GM18520 (cell line): ENCODE measurements around the gene DARS1.

Experiments
- ATAC-seq: cut with Tn5 transposase; IDR thresholded peaks from one replicate; pipeline ENCODE4 v1.9.1; 2021; ENCODE audit not compliant: unreplicated experiment

The DARS1 gene

DNA sequence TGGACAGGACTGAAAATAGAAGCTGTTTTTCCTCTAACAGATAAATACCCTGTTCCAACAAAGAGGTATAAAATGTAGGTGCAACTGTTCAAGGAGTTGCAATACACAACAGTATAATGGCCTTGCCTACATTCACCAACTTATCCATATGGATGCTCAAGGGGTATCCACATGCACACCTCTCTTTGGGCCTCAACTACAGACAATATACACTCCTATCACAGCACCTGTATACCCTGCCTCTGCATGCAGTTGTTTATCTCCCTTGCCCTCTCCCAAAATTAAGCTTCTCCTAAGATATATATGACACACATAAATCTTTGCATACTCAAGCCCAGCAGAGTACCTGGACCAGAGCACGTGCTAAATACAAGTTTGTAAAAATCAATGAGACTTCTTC, 37.3 kb downstream of the DARS1 start:
- ATAC-seq = no peak

DNA sequence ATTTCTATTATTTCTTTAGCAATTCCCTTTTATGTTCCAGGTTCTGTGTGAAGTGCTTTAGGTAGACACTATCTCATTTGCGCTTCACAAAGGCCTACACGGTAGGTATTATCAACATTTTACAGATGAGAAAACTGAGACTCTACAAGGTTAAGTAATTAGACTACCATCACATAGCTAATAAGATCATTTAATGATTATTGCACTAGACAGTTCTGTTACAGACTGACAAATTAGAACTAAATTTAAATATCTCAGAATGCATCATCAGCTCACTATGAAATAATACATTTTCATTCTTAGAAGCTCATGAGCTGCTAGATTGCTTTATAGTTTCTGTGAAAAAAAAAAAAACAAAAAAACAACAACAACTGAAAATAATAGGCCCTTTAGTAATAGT, 37.9 kb downstream of the DARS1 start:
- ATAC-seq = no peak

DNA sequence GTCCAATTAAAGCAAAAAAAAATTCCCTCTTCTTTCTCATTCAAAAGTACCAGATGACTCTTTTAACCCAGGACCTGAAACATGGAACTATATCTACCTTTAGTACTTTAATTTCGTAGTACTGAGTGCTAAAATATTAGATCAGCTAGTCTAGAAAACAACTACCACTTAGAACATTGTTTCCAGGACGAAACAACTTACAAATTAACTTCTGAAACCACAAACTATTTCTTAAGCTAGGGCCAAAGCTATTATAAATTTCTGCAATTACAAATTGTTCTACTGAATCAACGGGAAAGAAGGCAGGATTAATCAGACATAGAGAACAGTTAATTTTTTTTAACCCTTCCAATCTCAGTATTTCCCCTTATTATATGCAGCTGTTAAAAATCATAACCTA, 39.9 kb downstream of the DARS1 start:
- no peak for ATAC-seq

DNA sequence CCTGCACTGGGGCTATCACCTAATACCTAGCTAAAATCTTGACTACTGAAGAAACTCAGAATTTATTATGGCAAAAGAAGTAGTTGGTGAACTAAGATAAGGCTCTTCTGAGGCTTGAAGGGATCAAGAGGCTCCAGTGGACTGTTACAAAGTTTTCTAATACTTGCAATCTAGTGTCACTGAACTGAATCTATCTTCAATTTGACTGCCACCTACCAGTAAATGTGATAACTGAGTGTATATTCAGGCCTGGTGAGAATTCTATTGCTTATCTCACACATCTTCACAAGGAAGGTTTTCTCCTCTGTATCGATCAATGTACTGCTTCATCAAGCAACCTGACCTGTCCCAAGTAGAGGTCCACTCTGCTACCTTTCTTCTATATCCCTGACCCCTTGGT, 40.8 kb downstream of the DARS1 start:
- no peak for ATAC-seq

DNA sequence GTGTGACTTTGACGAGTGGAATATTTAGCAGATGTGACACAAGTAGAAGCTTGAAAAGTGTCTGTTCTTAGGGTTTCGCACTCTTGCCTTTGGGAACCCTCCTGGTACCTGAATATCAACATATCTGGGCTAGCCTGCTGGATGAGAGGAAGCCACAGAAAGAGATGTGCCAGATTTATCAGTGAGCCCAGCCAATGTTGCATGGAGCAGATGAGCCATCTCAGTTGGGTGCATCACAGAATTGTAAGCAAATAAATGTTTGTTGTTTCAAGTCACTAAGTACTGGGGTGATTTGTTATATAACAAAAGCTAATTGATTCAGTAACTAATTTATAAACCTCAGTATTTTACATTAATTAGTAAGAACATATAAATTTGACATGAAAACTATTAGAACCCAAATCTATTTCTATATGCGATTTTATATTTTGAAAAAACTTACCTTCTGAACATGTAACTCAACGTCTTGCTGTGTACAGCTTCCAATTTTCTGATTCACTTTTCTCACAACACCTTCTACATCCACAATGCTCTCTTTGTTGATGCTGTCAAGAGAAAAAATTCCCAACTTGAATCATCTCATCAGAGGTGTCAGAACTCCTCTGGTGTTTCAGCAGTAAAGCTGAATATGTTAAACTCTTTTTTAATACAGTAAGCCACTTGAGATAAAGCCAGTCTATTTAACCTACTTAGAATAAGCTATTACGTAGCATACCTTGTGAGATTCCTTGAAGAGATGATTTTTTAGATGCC, 42.3 kb downstream of the DARS1 start:
- ATAC-seq = no peak

DNA sequence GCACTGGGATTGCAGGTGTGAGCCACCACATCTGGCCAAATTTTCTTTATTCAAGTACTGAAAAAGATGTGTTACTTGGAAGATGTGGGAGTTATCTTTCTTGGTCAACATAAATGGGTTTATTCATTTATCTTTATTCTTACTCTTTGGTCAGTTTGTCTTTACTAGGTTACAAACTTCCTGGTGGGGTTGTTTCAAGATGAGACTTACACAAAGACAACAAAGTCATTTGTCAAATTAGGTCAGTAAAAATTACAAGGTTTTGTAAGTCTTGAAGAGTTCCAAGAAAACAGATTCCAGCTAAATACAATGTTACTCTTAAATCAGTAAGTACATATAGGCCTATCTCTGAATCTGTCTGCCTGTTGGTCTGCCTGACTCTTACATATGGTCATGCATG, 48.9 kb downstream of the DARS1 start:
- ATAC-seq = no peak

DNA sequence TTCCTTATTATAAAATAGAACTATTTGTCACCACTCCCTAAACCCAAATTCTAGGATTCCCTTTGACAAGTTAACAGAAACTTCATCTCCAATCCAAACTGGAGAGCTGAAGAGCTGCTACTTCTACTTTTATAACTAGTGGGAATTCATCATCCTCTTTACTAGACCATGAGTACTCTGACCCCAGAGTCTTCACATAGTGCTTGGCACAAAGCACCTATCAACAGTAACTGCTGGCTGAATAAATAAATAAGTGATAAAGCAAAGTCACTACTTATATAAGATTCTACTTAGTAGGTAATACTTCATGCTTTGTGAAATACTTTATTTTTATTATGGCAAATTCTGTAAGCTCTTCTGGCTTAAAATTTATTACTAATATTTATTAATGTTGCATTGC, 49.5 kb downstream of the DARS1 start:
- no peak for ATAC-seq

DNA sequence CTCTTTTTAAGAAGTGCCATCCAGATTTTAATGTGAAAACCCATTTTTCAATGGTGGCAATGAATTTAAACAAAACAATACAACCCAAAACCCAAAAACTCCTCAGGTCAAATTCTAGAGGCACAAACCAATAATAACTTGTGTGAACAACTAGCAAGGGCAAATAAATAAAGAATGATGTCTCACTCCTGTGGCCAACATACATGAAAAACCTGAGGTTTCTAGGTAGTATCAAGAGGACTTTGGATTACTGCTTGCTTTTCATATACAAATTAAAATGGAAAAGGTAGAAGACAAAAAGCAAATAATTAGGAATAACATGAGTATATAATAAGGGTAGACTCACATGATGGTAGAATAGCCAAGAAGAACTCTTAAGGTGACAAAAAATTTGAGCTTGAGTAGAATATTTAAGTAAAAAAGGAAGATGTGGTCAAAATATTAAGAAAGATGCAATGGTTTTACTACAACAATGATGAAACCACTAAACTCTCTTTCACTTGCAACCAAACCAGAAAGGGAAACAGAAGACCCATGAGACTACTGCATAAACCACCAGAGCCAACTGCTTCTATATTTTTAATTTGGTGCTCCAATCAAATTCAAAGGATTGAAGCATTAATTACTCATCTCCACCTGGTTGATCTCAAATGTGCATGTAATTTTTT, 53.5 kb downstream of the DARS1 start:
- ATAC-seq = peak; percentile 85

DNA sequence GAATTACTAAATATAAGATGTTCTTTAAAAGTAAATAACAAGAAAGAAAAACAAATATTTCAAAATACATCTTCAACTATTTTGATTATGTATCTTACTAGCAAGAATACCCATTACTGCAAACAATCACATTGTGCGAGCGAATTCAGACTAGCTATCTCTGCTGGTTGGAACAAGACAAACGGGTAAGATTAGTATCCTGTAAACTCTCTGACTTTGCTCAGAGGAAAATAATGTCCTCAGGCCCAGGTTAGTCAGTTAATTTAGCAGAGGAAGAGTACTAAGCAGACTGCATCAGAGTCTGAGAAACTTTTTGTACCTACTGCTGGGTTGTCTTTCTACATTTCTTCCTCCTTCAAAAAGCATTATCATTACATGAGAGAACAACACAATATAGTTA, 58.8 kb downstream of the DARS1 start:
- no peak for ATAC-seq

DNA sequence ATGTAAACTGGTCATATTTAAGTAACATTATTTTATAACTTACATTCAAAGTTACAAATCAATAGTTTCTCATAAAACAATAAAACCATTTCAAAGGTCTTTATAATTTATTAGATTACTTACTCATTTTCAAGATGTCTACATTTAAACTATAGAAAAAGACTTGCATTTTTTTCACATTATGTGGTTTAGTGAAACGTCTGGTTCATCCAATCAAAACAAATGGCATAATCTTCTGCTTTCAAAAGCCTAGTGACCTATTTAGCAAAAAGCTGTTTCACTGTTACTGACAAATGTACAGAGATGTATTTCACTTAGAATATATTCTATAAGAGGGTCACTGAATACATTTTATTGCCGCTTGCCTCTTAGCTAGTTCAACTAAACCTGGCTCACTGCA, 59.9 kb downstream of the DARS1 start:
- no peak for ATAC-seq

DNA sequence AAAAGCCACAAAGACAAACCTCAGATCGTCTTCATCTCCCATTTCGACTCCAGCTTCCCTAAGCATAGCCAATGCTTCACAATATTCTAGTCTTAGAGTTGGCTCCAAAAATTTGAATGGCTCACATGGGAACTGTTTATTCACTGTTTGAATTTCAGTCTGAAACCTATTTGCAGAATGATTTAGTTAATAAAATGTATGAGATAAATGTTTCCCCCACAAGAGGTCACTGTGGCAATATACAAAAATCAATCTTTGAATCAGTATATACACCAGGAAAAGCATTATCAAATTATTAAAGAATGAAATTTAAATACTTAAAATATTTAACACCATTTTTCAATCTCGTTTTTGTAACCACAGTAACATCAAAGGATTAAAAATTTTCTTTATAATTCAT, 69.2 kb downstream of the DARS1 start:
- ATAC-seq = no peak

DNA sequence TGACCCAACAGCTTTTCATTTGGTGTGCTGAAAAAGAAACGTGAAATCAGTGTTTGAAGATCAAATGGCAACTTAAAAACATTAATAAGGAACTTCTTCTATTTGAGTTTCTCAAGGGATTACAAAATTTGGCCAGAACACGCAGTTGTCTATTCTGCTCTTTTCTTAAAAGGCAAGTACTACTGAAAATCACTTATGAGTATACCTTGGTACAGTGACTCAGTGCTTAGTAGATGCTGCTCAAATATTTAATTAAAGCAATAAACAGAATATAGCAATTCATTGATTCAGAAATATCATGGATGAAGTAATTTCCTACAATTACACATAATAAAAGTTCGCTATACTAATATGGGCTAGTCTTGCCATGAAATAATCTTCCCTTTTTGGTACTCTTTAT, 70.9 kb downstream of the DARS1 start:
- no peak for ATAC-seq

DNA sequence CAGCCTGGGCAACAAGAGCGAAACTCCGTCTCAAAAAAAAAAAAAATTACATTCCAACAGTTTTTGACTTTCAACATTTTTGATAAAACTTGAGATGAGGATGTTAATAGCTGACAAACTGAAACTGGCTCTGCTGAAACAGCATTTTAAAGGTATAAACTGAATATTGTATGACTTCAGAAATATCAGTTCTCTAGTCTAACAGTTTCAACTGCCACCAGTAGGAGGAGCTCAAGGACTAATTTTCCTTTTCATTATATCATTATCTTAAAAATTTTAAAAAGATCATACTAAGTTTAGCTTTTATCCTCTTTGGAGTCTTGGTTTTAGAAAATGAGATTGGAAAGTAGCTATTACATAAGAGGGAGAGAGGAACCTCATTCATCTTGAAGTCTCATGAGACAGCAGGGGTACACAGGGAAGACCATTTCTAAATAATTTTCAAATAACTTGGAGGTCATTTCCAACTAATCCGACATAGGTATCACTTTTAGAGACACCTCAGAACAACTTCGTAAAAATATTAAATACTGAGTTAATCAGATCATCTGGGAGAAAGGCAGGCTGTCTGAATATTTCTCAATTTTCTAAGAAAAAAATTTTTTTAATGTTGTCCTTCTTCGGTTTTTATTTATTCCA, 71.6 kb downstream of the DARS1 start:
- no peak for ATAC-seq

DNA sequence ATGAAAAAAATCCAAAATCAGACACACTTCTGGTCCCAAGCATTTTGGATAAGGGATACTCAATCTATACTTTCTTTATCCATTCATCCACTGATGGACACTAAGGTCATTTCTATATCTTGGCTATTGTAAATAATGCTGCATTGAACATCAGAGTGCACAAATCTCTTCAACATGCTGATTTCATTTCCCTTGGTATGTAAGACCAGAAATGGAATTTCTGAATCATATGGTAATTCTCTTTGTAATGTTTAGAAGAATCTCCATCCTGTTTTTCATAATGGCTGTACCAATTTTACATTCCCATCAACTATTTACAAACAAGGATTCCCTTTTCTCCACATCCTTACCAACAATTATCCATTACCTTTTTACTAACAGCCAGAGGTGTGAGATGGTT, 75.5 kb downstream of the DARS1 start:
- ATAC-seq = no peak

DNA sequence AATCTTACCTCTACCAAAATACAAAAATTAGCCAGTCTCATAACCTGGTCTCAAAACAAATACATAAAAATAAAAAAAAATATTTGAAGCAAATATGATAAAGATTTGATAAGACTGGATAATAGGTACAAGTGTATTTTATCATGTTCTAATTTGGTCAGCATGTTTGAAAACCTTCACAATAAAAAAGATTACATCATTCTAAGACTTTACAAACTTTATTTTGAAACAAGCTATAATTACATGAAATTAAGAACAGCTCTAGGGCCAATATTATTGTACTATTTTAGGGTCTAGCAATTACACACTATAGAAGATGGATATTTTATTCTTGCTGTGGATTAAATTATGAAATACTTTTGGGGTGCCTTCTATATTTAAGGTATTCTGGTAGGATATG, 79.7 kb downstream of the DARS1 start:
- no peak for ATAC-seq

DNA sequence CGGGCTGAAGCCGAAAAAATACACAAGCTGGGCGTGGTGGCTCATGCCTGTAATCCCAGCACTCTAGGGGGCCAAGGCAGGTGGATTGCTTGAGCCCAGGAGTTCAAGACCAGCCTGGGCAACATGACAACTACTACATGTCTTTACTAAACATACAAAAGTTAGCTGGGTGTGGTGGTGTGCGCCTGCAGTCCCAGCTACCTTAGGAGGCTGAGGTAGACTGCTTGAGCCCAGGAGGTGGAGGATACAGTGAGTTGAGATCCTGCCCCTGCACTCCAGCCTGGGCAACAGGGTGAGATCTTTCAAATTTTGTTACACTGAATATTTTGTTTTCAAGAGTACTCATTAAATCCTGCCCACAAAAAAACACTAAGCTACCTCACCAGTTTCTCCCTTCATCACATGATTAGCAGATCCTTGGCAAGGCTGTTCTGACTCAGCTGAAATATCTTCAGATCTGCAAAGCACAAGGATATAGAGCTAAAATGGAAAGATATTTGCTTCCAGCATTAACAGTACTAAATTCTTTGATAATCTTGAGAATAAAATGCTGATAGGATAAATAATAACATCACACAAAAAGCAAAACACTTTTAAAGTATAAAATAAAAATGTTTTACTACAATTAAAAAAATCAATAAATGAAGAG, 81.0 kb downstream of the DARS1 start:
- no peak for ATAC-seq

DNA sequence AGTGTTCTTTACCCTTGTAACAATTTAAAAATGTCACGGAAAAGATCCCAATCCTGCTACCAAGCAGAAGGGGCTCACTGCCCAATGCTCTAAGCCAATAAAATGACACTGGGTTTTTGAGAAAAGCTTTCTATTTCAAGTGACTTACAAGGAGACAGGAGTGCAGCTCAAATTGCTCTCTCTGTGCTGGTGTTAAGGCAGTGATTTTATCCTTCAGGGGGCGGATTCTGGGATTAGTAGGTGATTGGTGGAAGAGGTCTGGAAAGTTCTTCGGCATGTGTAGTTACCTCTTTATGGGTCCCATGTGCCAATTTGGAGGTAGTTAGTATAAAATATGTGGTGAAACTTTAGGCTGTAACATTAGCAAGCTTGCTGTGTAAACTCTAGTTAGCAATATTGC, 81.8 kb downstream of the DARS1 start:
- ATAC-seq = no peak

DNA sequence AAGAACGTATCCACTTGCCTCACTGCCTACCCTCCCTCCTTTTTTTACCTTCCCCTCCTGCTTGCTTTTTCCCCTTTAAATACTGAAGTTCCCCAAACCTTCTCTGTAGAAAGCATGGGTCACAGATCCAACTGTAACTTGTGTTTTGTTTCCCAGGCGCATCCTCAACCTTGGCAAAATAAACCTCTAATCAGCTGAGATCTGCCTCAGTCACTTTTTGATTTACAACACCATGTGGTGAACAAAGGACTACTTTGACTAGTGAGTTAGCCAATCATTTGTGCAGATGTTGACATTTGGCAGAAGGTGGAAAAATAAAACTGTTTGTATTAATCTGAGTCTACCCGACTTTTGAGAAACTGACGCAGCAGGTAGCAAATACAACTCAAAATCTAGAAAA, 85.9 kb downstream of the DARS1 start:
- ATAC-seq = no peak

DNA sequence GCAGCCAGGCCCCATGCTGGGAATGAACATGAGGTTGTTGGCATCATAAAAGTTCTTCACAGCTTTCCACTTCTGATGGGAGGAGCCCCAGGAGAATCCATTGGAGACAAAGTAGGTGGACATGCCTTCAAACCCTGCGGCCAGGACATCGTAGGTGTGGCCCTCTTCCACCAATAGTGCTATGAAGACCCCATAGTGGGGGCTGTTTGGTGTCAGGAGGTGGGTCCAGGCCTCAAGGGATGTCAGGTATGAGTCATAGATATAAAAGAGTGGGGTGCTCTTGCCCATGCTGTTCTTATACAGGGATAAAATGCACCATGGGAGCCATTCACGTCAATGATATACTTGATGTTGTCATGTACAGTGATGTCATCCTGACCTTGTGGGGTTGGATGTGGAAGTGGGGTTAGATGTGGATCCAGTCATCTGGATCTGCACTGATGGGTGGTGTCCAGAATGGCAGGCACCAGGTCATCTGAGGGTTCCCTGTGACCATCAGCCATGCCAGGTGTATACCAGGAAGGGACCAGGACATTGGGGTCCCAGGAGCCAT, 87.1 kb downstream of the DARS1 start:
- ATAC-seq = no peak

DNA sequence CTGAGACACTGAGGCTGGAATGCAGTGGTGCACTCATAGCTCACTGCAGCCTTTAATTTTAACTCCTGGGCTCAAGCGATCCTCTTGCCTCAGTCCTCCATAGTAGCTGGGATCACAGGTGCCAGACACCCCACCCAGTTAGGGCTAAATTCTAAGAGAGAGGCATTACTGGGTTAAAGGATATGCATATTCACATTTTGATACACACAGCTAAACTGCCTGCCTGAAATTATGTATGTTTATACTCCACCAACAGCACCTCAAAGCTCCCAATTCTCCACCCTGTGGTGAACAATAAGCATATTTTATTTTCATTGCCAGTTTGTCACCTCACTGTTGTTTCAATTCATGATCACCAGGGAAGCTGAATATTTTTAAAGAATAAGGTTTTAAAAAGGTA, 90.5 kb downstream of the DARS1 start:
- ATAC-seq = no peak

DNA sequence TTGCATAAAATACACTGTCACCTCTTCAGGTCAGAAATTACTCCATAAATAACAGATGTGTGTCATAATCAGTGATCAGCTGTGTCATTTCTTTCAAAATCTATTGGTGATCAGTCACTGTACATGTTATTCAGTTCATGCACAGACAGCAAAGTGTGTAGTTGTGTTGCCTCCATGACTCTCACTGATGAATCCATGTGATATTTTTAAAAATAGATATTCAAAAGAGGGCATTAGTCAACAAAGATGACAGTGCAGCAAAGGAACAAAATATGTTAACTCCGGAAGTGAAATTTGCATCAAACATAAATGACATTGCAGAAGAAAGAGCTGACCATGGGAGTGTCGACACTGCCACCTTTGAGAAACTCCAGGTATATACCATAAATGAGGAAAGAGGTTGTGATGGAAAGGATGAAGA, 92.0 kb downstream of the DARS1 start:
- ATAC-seq = no peak

DNA sequence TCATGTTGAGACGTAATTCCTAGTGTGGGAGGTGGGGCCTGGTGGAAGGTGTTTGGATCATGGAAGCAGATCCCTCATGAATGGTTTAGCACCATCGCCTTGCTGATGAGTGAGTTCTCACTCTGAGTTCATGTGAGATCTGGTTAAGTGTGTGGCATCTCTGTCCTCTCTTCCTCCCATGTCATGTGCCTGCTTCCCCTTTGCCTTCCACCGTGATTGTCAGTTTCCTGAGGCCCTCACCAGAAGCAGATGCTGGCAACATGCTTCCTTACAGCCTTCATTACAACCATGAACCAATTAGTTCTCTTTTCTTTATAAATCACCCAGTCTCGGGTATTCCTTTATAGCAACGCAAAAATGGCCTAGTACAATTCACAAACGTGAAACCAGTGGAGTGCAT, 94.6 kb downstream of the DARS1 start:
- no peak for ATAC-seq
